ENCODE results near the gene IL17C. TPM values are rescaled to one million over a fixed set of nuclear protein-coding genes. Genes with fewer than 3 reads are reported as not detected.

Gene IL17C
- total RNA-seq, 4 donors from 2014 or later: 0.91 TPM; not detected in 3

DNA sequence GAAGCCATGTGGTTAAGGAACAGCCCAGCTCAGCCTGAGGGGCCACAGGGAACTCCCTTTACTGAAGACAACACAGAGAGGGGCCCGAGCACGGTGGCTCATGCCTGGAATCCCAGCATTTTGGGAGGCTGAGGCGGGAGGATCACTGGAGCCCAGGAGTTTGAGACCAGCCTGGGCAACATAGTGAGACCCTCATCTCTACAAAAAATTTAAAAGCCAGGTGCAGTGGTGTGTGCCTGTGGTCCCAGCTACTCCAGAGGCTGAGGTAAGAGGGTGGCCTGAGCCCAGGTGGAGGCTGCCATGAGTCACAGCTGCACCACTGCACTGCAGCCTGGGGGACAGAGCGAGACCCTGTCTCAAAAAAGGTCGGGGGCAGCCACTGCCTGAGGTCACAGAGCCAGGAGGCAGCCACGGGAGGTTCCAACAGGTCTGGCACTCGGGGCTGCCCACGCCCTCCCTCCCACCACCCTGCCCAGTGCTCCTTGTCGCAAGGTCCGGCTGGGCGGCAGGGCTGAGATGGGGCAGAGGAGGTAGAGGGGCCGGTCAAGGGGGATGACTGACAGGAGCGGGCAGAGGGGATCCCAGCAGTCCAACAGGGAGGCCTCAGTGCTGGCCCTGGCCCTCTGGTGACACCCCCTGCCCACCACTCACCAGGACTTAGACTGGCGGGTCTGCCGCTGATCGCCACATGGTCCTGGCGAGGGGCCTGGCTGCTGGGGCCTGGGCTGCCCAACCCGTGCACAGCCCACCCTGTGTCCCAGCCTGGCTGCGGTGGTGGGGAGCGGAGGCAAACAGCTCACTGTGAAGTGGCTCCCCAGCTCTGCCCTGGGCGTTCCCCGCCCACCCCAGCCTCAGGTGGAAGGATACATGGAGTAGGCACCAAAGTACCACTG, 9.1 kb downstream of the IL17C start:
- WGBS, 2 donors: 85 to 86% methylated on average over 16 to 21 of the region's 22 CpGs
- DNase-seq (ENCODE audit: low spot score in 2 of 2): no peak
- intact Hi-C loops (cut with DNase I; ENCODE audit: low total_unique reads): no loop called here
- TF ChIP-seq POLR2A (IDR thresholded peaks at IDR 0.05): no peak
- TF ChIP-seq, protein P1, sequence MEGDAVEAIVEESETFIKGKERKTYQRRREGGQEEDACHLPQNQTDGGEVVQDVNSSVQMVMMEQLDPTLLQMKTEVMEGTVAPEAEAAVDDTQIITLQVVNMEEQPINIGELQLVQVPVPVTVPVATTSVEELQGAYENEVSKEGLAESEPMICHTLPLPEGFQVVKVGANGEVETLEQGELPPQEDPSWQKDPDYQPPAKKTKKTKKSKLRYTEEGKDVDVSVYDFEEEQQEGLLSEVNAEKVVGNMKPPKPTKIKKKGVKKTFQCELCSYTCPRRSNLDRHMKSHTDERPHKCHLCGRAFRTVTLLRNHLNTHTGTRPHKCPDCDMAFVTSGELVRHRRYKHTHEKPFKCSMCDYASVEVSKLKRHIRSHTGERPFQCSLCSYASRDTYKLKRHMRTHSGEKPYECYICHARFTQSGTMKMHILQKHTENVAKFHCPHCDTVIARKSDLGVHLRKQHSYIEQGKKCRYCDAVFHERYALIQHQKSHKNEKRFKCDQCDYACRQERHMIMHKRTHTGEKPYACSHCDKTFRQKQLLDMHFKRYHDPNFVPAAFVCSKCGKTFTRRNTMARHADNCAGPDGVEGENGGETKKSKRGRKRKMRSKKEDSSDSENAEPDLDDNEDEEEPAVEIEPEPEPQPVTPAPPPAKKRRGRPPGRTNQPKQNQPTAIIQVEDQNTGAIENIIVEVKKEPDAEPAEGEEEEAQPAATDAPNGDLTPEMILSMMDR (IDR thresholded peaks at IDR 0.05): no peak
- no peak overlapping the region for H3K4me3 ChIP-seq (ENCODE audit: low read depth, poor library complexity, severe bottlenecking)

DNA sequence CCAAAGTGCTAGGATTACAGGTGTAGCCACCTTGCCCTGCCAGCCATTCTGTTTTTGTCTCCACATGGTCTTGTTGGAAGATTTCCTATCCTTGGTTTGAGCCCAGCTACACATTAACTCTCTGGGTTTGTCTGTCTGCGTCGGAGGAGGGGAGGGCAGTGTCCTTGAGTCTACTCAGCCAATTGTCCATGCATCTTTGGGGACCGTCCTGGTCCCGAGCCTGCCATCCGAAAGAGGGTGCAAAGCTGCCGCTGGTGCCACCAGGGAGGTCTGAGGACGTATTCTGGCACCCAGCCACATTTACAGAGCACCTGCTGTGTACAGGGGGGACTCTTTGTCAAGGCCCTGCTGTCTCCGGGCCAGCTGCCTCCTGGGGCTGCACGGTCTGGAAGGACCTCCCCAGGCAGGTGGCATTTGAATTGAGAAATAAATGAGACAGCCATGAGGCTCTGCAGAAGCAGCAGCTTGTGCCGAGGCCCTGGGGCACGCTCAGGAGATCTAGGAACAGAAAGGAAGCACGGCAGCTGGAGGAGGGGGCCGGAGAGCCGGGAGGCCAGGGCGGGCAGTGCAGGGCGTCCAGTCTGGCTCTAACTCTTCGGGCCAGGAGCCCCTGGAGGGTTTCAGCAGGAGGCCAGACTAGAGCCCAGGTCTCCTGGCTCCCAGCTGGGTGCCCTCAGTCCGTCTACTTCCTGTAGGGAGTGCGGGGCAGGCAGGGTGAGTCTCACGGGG, 11.0 kb downstream of the IL17C start:
- DNase-seq (ENCODE audit: low spot score in 2 of 2): no peak
- TF ChIP-seq POLR2A (IDR thresholded peaks at IDR 0.05): no peak
- TF ChIP-seq, protein P1 (IDR thresholded peaks at IDR 0.05): no peak
- intact Hi-C loops (cut with DNase I; ENCODE audit: low total_unique reads): no loop called here
- 84 to 87% methylated on average over 16 to 20 of the region's 20 CpGs for WGBS, 2 donors
- no peak overlapping the region for H3K4me3 ChIP-seq (ENCODE audit: low read depth, poor library complexity, severe bottlenecking)

DNA sequence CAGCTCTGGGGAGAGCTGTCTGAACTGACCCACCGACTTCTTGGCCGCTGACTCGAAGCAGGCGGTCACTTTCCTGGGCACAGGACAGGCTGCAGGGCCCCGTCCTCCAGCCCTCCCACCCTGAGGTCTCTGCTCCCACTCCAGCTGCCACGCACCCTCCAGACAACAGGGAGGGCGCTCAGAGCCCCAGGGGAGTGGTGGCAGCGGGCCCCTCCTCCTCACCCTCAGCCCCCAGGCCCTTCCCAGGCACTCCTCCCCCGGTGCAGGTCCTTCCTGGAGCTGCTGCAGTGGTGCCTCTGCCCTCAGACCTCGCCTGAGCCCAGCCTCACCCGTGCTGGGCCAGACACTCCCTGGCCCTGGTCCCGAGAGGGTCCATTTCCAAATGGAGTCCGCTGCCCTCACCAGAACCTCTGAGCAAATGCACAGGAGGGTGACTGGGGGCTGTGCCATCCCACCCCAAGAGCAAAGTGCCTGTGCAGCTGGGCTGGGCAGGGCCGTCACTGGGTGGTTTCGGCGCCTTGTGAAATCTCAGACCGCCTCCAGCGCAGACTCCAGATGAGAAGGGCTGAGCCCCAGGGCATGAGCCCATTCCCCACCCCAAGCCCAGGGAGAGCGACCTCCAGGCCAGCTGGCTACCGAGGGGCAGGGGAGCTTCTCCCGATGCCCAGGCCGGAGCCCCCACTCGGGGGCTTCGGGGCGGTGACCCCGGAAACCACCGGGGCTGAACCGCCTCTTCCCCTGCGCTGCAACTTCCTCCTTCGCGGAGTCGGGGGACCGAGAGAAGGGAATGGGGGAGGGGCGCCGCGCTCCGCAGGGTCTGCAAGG, 11.8 kb downstream of the IL17C start:
- intact Hi-C loops (cut with DNase I; ENCODE audit: low total_unique reads): no loop called here
- peak overlapping the region; percentile 55 for H3K4me3 ChIP-seq (ENCODE audit: low read depth, poor library complexity, severe bottlenecking)
- no peak for DNase-seq (ENCODE audit: low spot score in 2 of 2)
- TF ChIP-seq POLR2A (IDR thresholded peaks at IDR 0.05): no peak
- TF ChIP-seq, protein P1 (IDR thresholded peaks at IDR 0.05): no peak
- 33 to 49% methylated on average over 7 to 25 of the region's 37 CpGs for WGBS, 2 donors

DNA sequence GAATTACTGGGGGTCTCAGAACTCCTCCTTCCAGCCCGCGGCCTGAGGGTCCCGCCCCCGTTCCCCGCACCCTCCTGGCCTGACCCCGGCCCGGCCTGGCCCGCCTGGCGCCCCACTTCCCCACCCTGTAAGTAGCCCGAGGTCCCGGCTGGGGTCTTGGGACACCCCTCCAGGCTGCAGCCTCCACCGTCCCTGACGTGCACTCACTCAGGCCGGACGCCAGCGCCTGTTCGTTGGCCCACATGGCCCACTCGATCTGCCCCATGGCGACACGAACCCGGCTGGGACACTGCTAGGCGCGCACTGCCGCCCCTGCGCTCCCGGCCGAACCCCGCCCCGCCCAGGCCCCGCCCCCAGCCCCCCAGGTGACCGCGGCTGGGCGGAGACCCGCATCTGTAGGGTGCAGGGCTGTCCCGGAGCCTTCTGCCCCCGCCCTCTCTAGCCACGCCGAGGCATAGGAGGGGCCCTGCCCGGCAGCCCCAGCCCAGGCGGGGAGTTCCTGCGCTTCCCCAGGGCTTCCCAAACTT, 12.4 kb downstream of the IL17C start, which contains the start of gene CYBA:
Gene CYBA, minus strand, starts transcription at position 305 of the 527 bp plus-strand sequence. Its CDS starts 40 bp downstream, at position 265.
- WGBS, 2 donors: 0 to 10% methylated on average over 4 to 10 of the region's 41 CpGs
- peak within 1 kb of the TSS; percentile 55 for H3K4me3 ChIP-seq (ENCODE audit: low read depth, poor library complexity, severe bottlenecking)
- TF ChIP-seq, protein P1 (IDR thresholded peaks at IDR 0.05): no peak
- TF ChIP-seq POLR2A (IDR thresholded peaks at IDR 0.05): no peak
- peak; percentile 60 to 94 for DNase-seq (ENCODE audit: low spot score in 2 of 2)
- intact Hi-C loops (cut with DNase I; ENCODE audit: low total_unique reads): no loop called here

DNA sequence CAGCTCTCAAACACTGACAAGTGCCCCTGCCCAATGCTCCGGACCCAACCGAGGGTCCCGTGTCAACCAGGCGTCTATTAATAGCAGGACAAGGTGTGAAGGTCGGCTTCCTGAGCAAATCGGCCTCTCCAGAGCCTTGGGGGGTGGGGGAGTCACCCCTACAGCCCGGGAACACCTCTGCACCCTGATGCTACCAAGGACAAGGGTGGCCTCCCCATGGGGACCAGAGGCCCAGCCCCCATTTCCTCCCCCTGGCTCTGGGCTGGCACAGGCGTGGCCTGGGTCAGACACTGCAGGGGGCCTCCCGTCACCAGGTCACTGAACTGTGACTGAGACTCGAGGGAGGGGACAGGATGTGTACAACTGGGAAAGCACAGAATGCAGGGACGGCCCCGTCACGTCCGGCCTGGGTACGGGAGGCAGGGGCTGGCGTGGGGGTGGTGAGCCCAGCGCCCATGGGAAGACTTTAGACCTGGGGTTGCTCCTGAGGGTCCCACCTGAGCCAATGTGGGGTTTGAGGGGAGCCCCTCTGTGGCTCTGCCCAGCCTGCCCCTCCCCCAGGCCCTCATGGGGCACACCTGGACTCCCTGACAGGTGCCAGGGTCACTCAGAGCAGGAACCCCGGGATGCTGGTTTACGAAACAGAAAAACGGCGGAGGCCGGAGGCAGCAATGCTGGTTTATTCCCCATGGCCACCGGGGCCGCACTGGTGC, 13.1 kb downstream of the IL17C start:
- H3K4me3 ChIP-seq (ENCODE audit: low read depth, poor library complexity, severe bottlenecking): peak overlapping the region; percentile 55
- intact Hi-C loops (cut with DNase I; ENCODE audit: low total_unique reads): no loop called here
- TF ChIP-seq, protein P1 (IDR thresholded peaks at IDR 0.05): peak in 1 of 3 donors; percentile 21
- TF ChIP-seq POLR2A (IDR thresholded peaks at IDR 0.05): no peak
- peak; percentile 40 to 94 for DNase-seq (ENCODE audit: low spot score in 2 of 2)
- whole genome bisulfite sequencing, 2 donors: 51 to 83% methylated on average over 18 to 24 of the region's 24 CpGs
